HG02938 (cell line): ENCODE results near the gene FAM167B.

Source experiments
- ATAC-seq: cut with Tn5 transposase; IDR thresholded peaks from one replicate; pipeline ENCODE4 v1.9.1; 2021; ENCODE audit warnings: mild to moderate bottlenecking, moderate library complexity; ENCODE audit not compliant: unreplicated experiment

FAM167B gene

DNA sequence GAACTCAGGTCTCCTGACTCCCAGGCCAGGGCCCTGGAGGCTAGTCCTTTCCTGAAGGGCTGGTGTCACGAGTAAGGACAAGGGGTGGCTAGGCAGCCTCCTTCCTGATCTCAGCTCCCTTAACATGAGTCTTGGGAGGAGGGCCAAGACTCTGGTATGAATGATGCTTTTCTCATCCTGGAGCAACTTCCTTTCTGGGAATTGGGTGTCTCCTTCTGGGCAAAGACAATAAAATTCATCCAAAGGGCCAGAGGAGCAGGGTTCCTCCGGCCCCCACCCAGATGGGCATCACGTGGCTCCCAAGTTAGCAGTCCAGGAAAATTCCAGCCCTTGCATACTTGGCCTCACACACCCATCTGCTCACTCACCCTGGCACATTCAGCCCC is at the start of gene FAM167B:
TSS of gene FAM167B (plus strand) at position 335 of the 386 bp plus-strand sequence. CDS start 200 bp downstream, outside the sequence.
- no peak for ATAC-seq

DNA sequence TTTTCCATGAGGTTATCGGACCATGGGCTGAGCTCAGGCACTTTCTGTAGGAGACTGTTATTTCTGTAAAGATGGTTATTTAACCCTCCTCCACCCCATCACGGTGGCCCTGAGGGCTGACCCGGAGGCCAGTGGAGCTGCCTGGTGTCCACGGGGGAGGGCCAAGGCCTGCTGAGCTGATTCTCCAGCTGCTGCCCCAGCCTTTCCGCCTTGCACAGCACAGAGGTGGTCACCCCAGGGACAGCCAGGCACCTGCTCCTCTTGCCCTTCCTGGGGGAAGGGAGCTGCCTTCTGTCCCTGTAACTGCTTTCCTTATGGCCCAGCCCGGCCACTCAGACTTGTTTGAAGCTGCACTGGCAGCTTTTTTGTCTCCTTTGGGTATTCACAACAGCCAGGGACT is 49.2 kb upstream of the FAM167B start:
- no peak for ATAC-seq

DNA sequence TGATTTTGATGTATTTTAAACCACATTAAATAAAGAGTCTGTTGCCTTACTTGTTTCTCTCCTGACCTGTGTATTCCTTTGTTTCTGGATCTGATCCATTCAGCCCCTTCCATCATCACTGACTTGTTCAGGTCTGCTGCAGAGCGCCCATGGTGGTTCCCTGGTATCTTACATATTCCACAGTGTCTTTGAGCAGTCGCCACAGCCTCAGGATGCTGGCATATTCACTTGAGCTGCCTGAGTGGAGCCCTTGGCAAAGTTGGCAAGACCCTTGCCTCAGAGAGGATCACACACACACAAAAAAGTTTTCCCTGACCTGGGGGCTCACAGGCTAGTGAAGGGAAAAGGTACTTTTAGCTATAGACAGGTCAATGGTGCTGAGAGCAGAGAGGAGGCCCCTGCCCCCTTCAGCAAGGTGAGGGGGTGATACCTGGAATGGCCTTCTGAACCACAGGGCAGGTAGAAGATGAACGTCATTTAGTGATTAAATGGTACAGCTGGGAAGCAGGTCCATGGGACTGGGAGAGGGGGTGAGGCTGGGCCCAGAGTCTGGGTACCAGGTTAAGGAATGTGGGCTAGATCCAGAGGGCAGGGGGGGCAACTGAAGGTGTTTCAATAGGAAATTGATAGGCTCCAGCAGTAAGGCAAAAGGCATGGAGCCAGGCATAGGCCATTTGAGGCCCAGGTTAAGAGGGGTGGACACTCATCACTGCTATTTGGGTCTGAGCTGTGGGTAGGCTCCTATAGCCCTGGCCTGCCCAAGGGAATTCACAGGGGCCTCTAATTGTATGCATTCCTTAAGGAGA is 48.6 kb upstream of the FAM167B start:
- ATAC-seq: no peak

DNA sequence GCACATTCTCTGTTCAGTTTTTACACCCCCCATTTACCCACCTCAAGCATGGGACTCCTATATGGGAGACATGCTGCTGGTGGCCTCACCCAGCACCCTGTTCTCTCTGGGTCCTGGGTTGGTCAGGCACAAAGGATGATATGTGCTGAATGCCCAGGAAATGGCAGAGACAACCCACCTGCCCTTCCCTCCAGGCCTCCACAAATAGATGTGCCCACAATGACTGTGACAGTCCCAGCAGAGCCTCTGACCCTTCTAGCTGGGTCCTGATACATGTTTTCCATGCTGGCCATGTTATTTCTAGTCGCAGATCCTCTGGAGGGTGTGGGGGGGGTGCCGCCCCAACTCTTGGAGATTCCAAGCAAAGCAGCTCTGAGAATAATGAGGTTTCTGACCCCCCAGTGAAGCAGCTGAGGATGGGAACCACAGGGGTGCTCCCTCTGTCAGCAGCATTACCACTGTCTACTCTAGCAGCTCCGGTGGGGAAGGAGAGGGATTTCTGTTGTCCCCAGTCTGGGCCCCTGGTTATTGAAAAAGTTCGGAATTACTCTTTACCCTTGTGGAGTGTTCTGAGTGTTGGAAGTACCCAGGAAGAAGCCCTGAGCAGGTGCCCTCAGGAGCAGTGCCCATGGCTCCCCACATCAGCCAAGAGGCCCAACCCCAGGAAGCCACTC is 47.8 kb upstream of the FAM167B start:
- no peak for ATAC-seq

- no peak for ATAC-seq
Measured at GRCh38 chr1:32199717-32200072, 47.3 kb upstream of the FAM167B start.

- ATAC-seq: no peak
Measured at GRCh38 chr1:32200226-32201010, 46.6 kb upstream of the FAM167B start, which contains the start of gene CCDC28B. Gene CCDC28B (plus strand): TSS chr1:32200595. CDS start chr1:32201936, 1,341 bp downstream.

DNA sequence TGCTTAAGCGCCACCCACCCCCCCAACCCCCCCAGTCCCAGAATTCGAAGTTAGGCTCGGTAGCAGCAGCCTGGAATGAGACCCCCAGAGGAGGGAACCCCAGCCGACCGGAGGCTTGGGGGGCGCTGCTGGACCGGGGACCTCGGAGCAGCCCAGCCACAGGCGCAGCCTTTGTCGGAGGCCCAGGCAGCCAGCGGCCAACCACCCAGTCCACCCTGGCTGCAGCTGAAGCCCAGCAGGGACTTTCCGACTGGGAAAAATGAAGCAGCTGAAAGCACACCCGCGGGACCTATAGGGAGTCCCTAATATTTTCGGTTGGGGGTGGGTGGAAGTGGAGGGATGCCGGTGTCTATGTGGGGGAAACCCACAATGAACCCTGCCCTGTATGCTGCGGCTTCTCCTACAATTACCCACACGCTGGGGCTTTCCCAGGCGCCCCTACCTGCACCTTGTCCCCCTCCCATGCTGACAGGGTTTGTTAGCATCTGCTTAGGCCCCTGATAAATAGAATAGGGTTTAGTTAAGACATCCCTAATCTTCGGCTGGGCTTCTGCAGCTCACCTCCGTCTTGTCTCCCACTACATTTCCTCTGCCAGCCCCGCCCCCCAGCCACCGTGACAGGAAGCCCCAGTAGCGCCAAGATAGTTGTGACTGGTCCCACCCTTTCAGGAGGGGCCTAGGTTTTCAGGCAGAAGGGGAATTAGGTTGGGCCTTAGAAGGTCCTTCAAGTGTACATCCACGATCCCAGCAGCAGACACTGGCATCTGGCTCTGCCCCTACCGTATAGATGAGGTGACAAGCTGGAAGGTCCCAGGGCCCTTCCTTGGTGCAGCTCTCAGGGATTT is 45.8 kb upstream of the FAM167B start:
- ATAC-seq: peak; percentile 38

- ATAC-seq: no peak
Measured at GRCh38 chr1:32204943-32205361, 42.1 kb upstream of the FAM167B start.

DNA sequence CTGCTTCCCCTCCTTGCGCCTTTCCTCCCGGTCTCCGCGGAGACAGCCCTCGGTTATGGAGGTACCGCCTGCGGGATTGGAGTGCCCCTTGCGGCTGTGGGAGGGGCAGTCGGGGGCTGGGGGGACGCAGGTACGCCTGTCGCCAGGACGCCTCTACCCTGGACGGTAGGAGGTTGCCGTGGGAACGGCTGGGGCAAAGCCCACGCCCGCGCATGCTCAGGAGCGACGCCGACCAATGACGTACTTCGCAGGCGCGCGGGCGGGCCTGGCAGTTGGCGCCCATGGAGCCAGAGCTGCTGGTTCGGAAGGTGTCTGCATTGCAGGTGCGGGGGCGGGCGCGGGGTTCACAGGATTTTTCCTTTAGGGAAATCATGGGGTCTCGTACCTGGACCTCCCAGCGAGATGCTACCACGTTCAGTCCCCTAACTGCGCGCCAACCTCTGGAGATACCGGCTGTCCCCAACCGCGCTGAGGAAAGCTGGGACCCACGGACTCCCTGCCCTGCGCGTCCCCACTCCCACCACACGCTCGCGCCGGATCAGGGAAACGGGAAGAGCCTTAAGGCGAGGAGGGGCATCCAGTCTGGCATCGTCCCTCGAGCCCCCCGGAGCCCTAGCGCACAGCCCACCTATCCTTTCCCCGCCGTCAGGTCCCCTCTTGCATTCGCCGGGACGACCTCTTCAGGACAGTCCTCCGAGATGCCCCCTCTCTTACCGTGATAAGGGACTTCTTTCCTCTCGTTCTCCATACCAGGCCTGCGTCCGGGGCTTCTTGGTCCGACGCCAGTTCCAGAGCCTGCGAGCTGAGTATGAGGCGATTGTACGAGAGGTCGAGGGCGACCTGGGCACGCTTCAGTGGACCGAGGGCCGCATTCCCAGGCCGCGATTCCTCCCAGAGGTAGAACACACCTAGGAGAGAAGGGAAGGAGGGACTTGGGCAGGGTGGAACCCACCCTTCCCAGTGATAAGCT is 41.3 kb upstream of the FAM167B start, which contains the start of gene IQCC:
TSS of gene IQCC (plus strand) at position 271 of the 970 bp plus-strand sequence. CDS start at position 282, 11 bp downstream.
- ATAC-seq: no peak

GRCh38 chr1:32208469-32208868 is 38.6 kb upstream of the FAM167B start:
- ATAC-seq: no peak

GRCh38 chr1:32208891-32209328 is 38.1 kb upstream of the FAM167B start, which contains the start of gene DCDC2B:
Gene DCDC2B (plus strand): TSS chr1:32209089. CDS start chr1:32209094, 5 bp downstream.
- no peak for ATAC-seq

DNA sequence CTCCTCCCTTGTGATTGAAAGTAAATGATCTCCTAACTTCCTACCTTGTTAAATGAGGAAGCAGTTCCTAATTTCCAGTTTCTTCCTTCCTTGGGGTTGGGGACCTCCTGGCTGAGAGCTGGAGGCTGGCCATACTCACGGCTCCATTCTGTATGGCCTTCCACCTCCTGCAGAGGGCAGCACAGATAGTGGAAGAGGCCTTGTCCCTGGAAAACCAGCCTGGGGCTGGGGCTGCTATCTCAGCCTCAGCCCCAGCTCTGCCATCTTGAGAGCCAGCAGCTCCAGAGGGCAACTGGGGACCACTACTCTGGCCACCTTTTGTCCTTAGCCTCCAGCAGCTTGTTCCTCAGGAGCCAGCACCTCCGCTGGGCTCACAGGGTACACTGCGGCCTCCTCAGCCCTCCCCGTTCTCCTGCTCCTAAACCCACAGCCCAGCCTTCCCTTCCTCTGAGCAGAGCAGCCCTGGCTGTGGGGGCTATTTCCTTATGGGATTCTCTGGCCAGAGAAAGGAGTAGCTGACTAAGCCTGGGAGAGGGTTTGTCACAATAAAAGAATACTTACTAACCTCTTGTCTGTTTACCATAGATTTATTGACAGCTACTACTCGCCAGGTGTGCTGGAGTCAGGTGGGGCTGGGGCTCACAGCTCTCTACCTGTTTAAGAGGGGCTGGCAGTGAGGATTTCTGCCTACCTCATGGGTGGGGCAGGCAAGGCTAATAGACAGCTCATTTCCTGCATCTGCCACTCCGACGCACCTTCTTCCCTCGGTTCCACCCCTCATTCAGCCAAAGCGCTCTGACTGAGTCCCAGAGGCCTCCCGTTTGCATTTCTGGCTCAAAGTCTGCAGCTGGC is 31.2 kb upstream of the FAM167B start:
- ATAC-seq: no peak

DNA sequence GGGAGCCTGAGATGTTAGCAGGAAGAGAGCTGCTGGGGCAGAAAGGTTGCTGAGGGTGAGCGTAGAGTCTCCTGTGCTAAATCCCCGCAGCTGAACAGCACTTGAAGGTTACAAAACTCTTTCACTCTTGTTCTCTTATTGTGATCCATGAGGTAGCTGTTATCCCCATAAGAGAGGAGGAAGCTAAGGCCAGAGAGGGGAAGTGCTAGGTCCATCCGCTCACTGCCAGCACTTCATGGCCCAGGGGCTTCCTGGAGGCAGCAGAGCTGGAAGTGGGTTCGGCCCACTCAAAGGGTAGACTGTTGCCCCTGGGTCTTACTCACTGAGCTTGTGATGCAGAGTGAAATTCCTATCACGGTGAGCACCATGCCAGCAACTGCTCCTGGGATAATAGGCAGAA is 30.5 kb upstream of the FAM167B start:
- ATAC-seq: no peak

DNA sequence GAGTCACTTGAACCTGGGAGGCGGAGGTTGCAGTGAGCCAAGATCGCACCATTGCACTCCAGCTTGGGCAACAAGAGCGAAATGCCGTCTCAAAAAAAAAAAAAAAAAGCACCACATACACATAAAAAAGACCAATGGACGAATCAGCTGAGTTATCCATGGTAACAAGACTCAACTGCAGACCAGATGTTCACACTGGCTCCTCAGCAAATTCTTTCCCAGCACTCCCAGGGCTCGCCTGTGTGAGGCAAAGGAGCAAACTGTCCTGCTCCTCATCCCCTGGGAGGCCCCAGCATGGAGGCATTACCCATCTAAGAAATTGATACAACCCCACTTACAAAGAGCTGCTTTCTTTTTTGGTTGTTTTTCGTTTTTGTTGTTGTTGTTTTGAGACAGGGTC is 28.0 kb upstream of the FAM167B start:
- ATAC-seq: no peak

- ATAC-seq: no peak
Measured at GRCh38 chr1:32220746-32221580, 26.1 kb upstream of the FAM167B start.

DNA sequence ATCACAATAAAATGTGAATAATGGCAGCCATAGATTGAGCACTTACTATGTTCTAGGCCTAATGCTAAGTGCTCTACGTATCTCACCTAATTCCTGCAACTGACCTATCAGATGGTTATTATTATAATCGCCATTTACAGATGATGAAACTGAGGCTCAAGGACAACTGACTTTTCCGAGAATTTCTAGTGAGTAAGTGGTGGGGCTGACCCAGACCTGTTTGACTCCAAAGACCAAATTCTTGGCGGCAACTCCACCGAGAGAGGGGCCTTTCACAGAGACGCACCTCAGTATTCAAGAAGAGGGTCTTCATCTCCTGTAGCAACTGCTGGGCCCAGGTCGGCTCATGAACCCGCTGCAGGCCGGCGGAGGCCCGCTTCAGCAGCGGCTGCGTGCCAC is 25.4 kb upstream of the FAM167B start:
- no peak for ATAC-seq
